ENCODE results near the gene MED13L. TPM values are rescaled to one million over a fixed set of nuclear protein-coding genes. Genes with fewer than 3 reads are reported as not detected.

MED13L gene
- total and polyA plus RNA-seq, 2 donors (not counting 1 experiment from before 2014, with no cell fraction given), result 20.3 to 207 TPM

GRCh38 chr12:116145451-116145850, 132.0 kb downstream of the MED13L start:
- ChIA-PET POLR2A (no interaction called here), CTCF (no interaction called here)
- H3K9ac ChIP-seq (ENCODE audit: low read length), result no peak overlapping the region
- H3K4me3 ChIP-seq (ENCODE audit: control extremely low read depth in 1 of 5, extremely low read depth in 1 of 5, insufficient read depth in 1 of 5, low read depth in 2 of 5, low read length in 4 of 5), result no peak overlapping the region
- WGBS (ENCODE audit: insufficient coverage), result 100% methylated on average over 1 of the region's 3 CpGs
- H3K4me1 ChIP-seq (ENCODE audit: control insufficient read depth in 2 of 2, insufficient read depth in 2 of 2, low read length in 2 of 2), result peaks cover 24 to 37% of the 10 kb centered on the region in 2 donors
- H3K9me3 Mint-ChIP-seq (ENCODE audit: insufficient read depth), result no peaks in the 10 kb centered on the region
- H3K27me3 Mint-ChIP-seq, result no peaks in the 10 kb centered on the region
- H4K20me1 ChIP-seq (ENCODE audit: control insufficient read depth, insufficient read depth, low read length, poor library complexity, severe bottlenecking), result peaks cover 78% of the 10 kb centered on the region
- TF ChIP-seq EZH2 (IDR thresholded peaks at IDR 0.05; ENCODE audit: borderline replicate concordance, insufficient read depth, low read depth, low read length, poor library complexity, severe bottlenecking) (no peak), CTCF (IDR thresholded peaks at IDR 0.05) (no peak)
- peaks cover 84% of the 10 kb centered on the region for H3K79me2 ChIP-seq (ENCODE audit: control insufficient read depth, insufficient read depth, low read length)
- no peak for DNase-seq
- no peak overlapping the region for H3K4me3 Mint-ChIP-seq
- H3K4me1 Mint-ChIP-seq, result peaks cover 61% of the 10 kb centered on the region
- H3K4me2 ChIP-seq (replicated peaks; ENCODE audit: low read depth, low read length, poor library complexity, severe bottlenecking), result no peak overlapping the region
- intact Hi-C loops (cut with micrococcal nuclease), result no loop called here
- H3K9me3 ChIP-seq (ENCODE audit: control extremely low read depth in 1 of 3, control insufficient read depth in 2 of 3, insufficient read depth in 1 of 3, low read length in 2 of 3), result no peaks in the 10 kb centered on the region
- no peaks in the 10 kb centered on the region for H3K27me3 ChIP-seq (replicated peaks in 1 of 4; ENCODE audit: control extremely low read depth in 1 of 4, control insufficient read depth in 3 of 4, insufficient read depth in 4 of 4, low read length in 3 of 4)
- H3K36me3 ChIP-seq (replicated peaks in 1 of 2; ENCODE audit: control extremely low read depth in 1 of 2, control insufficient read depth in 1 of 2, extremely low read depth in 1 of 2, insufficient read depth in 2 of 2, low read length in 1 of 2), result no peaks in the 10 kb centered on the region
- no peak overlapping the region for H3K27ac ChIP-seq (ENCODE audit: low read length in 2 of 2)
- no peak for ATAC-seq (ENCODE audit: low read depth)
- H2AFZ ChIP-seq (ENCODE audit: insufficient read depth, low read depth, low read length, poor library complexity, severe bottlenecking), result no peak overlapping the region
- no peak overlapping the region for H3K27ac Mint-ChIP-seq

GRCh38 chr12:116144384-116144783, 133.1 kb downstream of the MED13L start:
- no peak for TF ChIP-seq EZH2 (IDR thresholded peaks at IDR 0.05; ENCODE audit: borderline replicate concordance, insufficient read depth, low read depth, low read length, poor library complexity, severe bottlenecking)
- TF ChIP-seq CTCF (IDR thresholded peaks at IDR 0.05), result no peak
- no peaks in the 10 kb centered on the region for H3K27me3 Mint-ChIP-seq
- H3K36me3 ChIP-seq (replicated peaks in 1 of 2; ENCODE audit: control extremely low read depth in 1 of 2, control insufficient read depth in 1 of 2, extremely low read depth in 1 of 2, insufficient read depth in 2 of 2, low read length in 1 of 2), result no peaks in the 10 kb centered on the region
- H2AFZ ChIP-seq (ENCODE audit: insufficient read depth, low read depth, low read length, poor library complexity, severe bottlenecking), result no peak overlapping the region
- H3K9ac ChIP-seq (ENCODE audit: low read length), result no peak overlapping the region
- no peaks in the 10 kb centered on the region for H3K9me3 Mint-ChIP-seq (ENCODE audit: insufficient read depth)
- peak overlapping the region; percentile 29 for H3K4me2 ChIP-seq (replicated peaks; ENCODE audit: low read depth, low read length, poor library complexity, severe bottlenecking)
- peaks cover 24 to 37% of the 10 kb centered on the region in 2 donors for H3K4me1 ChIP-seq (ENCODE audit: control insufficient read depth in 2 of 2, insufficient read depth in 2 of 2, low read length in 2 of 2)
- H3K4me3 ChIP-seq (ENCODE audit: control extremely low read depth in 1 of 5, extremely low read depth in 1 of 5, insufficient read depth in 1 of 5, low read depth in 2 of 5, low read length in 4 of 5), result no peak overlapping the region
- DNase-seq (no peak), ATAC-seq (ENCODE audit: low read depth) (no peak)
- H3K27ac Mint-ChIP-seq, result no peak overlapping the region
- CTCF ChIA-PET, result interaction anchor here (2.0 to 3.1 kb wide), 2 partner anchors 92 to 466 kb away, joined by 10 to 11 read pairs; no protein-coding TSS in a partner anchor
- H4K20me1 ChIP-seq (ENCODE audit: control insufficient read depth, insufficient read depth, low read length, poor library complexity, severe bottlenecking), result peaks cover 82% of the 10 kb centered on the region
- no peaks in the 10 kb centered on the region for H3K9me3 ChIP-seq (ENCODE audit: control extremely low read depth in 1 of 3, control insufficient read depth in 2 of 3, insufficient read depth in 1 of 3, low read length in 2 of 3)
- peak overlapping the region; percentile 38 for H3K4me3 Mint-ChIP-seq
- intact Hi-C loops (cut with micrococcal nuclease), result loop anchor here (5.0 kb wide), 3 partner anchors 93 to 563 kb away; partner anchors contain the start of gene MED13L
- H3K27me3 ChIP-seq (replicated peaks in 1 of 4; ENCODE audit: control extremely low read depth in 1 of 4, control insufficient read depth in 3 of 4, insufficient read depth in 4 of 4, low read length in 3 of 4), result no peaks in the 10 kb centered on the region
- no CpG with 5 or more reads among the region's 1 CpG for WGBS (ENCODE audit: insufficient coverage)
- peak overlapping the region in 1 of 2 donors; percentile 41 for H3K27ac ChIP-seq (ENCODE audit: low read length in 2 of 2)
- POLR2A ChIA-PET, result no interaction called here
- peaks cover 89% of the 10 kb centered on the region for H3K79me2 ChIP-seq (ENCODE audit: control insufficient read depth, insufficient read depth, low read length)
- H3K4me1 Mint-ChIP-seq, result peaks cover 57% of the 10 kb centered on the region

Measured in B cell (primary cell).